GM23338 (cell line): ENCODE measurements around the gene ANKRD23. TPM values are rescaled to one million over a fixed set of nuclear protein-coding genes. Genes with fewer than 3 reads are reported as not detected.
"Not testable (repeated sequence)": the region's sequence is repeated elsewhere in the genome, so short reads cannot be mapped to it uniquely, and the experiment has no call there.

Experiments used
- ATAC-seq: fragments of 200-7000 bp; cut with Tn5 transposase; 3 replicates; pipeline ENCODE4 v1.9.1; 2020
- DNase-seq: peaks from one replicate; pipeline ENCODE4 v3.0.0-alpha.2; 2015; ENCODE audit warnings: low spot score
- H2AFZ ChIP-seq: fragments of 200-600 bp; sonication (generic); 2 replicates; pipeline ENCODE4 v1.8.0; 2016; ENCODE audit warnings: antibody characterized with exemption, mild to moderate bottlenecking, moderate library complexity
- H3F3A ChIP-seq: fragments of 200-600 bp; sonication (generic); replicated peaks from 2 replicates; pipeline ENCODE4 v1.8.0; 2017; ENCODE audit warnings: antibody characterized with exemption, mixed run types, low read depth
- H3K27ac ChIP-seq: fragments of 200-600 bp; sonication (generic); 2 replicates; pipeline ENCODE4 v1.6.1; 2016; ENCODE audit warnings: low read depth
- H3K27me3 ChIP-seq: fragments of 200-600 bp; sonication (generic); 2 replicates; pipeline ENCODE4 v1.8.0; 2016; ENCODE audit warnings: mild to moderate bottlenecking, mixed run types, moderate library complexity; ENCODE audit not compliant: insufficient read depth
- H3K36me3 ChIP-seq: fragments of 200-600 bp; sonication (generic); 2 replicates; pipeline ENCODE4 v1.8.0; 2016; ENCODE audit warnings: mild to moderate bottlenecking; ENCODE audit not compliant: insufficient read depth
- H3K4me1 ChIP-seq: fragments of 200-600 bp; sonication (generic); 2 replicates; pipeline ENCODE4 v1.8.0; 2016; ENCODE audit warnings: mild to moderate bottlenecking, moderate library complexity; ENCODE audit not compliant: insufficient read depth
- H3K4me2 ChIP-seq: fragments of 200-600 bp; sonication (generic); 2 replicates; pipeline ENCODE4 v1.7.1; 2017; ENCODE audit warnings: mixed run types
- H3K4me3 ChIP-seq: fragments of 200-600 bp; sonication (generic); 2 replicates; pipeline ENCODE4 v1.6.1; 2016; ENCODE audit warnings: mixed run types
- H3K79me2 ChIP-seq: fragments of 200-600 bp; sonication (generic); replicated peaks from 2 replicates; pipeline ENCODE4 v1.8.0; 2017; ENCODE audit warnings: mild to moderate bottlenecking; ENCODE audit not compliant: insufficient read depth
- H3K9me2 ChIP-seq: fragments of 200-600 bp; sonication (generic); 2 replicates; pipeline ENCODE4 v1.8.0; 2017; ENCODE audit not compliant: insufficient read depth
- H4K20me1 ChIP-seq: fragments of 200-600 bp; sonication (generic); replicated peaks from 2 replicates; pipeline ENCODE4 v1.8.0; 2017; ENCODE audit warnings: mild to moderate bottlenecking; ENCODE audit not compliant: insufficient read depth
- H3K27ac Mint-ChIP-seq: 2 replicates; pipeline ENCODE4 v1.8.0; 2020; ENCODE audit warnings: inconsistent platforms, mild to moderate bottlenecking, moderate library complexity, mixed read lengths
- H3K27me3 Mint-ChIP-seq: 3 replicates; pipeline ENCODE4 v1.8.0; 2022; ENCODE audit warnings: low read depth, mild to moderate bottlenecking, moderate library complexity, mixed read lengths, inconsistent platforms; ENCODE audit not compliant: insufficient read depth, poor library complexity
- H3K36me3 Mint-ChIP-seq: 3 replicates; pipeline ENCODE4 v1.8.0; 2021; ENCODE audit warnings: low read depth, mild to moderate bottlenecking, inconsistent platforms, moderate library complexity, mixed read lengths
- H3K4me1 Mint-ChIP-seq: 3 replicates; pipeline ENCODE4 v1.8.0; 2020; ENCODE audit warnings: mild to moderate bottlenecking, inconsistent platforms, mixed read lengths
- H3K4me3 Mint-ChIP-seq: 3 replicates; pipeline ENCODE4 v1.8.0; 2021; ENCODE audit warnings: moderate library complexity, mild to moderate bottlenecking, inconsistent platforms, mixed read lengths
- H3K9me3 Mint-ChIP-seq: 3 replicates; pipeline ENCODE4 v1.8.0; 2020; ENCODE audit warnings: moderate library complexity, mild to moderate bottlenecking, inconsistent platforms, mixed read lengths
- POLR2AphosphoS5 ChIP-seq: IDR thresholded peaks from 2 replicates; pipeline ENCODE4 v1.6.1; 2016; ENCODE audit warnings: antibody characterized with exemption, low read depth
- polyA plus RNA-seq: library from polyadenylated mRNA; unstranded; fragments of >200 nt; fragmentation: Nextera tagmentation; extraction: Ambion mirVana; gene quantifications from 2 replicates; pipeline ENCODE4 v1.2.1, GENCODE V29; 2016
- total RNA-seq: library from RNA; depleted of rRNA; stranded (reverse); fragments of >200 nt; shearing (Covaris generic); gene quantifications from 2 replicates; pipeline ENCODE4 v1.2.3, GENCODE V29; 2014
- TF ChIP-seq, protein P1 (sequence below): IDR thresholded peaks from one replicate; pipeline ENCODE4 v1.6.1; 2018; ENCODE audit warnings: antibody characterized with exemption; ENCODE audit not compliant: unreplicated experiment
- TF ChIP-seq, protein P2 (sequence below): IDR thresholded peaks from 2 replicates; pipeline ENCODE4 v1.6.1; 2016; ENCODE audit warnings: antibody characterized with exemption
- TF ChIP-seq, protein P3 (sequence below): fragments of 250-450 bp; sonication (Bioruptor Pico); IDR thresholded peaks from 2 replicates; pipeline ENCODE4 v1.5.0; 2020; ENCODE audit warnings: mild to moderate bottlenecking, moderate library complexity

The ANKRD23 gene
- total and polyA plus RNA-seq, 2 experiments from 2014 or later: 4.0 to 5.0 TPM

DNA sequence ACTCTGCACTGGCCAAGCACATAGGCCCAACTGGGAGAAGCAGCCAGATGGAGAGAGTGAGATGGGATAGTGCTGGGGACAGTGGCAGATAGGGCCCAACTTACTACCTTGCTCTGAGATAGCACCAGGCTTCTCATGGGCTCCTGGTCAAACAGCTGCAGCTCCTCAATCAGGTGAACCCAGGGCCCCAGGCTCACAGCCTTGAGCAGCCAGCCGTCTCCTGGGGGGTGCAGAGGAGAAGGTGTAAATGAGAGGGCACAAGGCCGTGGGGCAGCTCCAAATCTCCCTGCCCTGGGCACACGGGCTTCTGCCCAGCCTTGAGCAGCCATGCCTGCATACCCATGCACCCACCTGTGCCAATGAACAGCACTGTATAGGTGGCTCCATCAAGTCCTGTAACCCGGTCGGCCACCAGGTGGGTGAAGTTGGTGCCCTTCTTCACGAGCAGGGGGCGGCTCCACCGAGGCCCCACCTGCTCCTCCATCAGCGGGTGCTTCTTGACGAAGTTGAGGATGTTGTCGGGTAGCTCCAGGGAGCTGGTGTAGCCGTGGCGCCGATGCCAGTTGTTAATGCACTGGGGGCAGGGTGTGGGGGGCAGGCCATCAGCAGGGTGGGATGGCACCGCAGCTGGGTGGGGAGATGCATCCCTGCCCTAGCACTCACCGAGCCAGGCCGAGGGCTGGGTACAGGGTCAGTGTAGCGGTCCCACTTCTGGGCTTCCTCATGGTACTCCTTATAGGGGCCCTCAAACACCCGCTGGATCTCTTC lies 19.9 kb upstream of the ANKRD23 start (continued):
- TF ChIP-seq, protein P1, sequence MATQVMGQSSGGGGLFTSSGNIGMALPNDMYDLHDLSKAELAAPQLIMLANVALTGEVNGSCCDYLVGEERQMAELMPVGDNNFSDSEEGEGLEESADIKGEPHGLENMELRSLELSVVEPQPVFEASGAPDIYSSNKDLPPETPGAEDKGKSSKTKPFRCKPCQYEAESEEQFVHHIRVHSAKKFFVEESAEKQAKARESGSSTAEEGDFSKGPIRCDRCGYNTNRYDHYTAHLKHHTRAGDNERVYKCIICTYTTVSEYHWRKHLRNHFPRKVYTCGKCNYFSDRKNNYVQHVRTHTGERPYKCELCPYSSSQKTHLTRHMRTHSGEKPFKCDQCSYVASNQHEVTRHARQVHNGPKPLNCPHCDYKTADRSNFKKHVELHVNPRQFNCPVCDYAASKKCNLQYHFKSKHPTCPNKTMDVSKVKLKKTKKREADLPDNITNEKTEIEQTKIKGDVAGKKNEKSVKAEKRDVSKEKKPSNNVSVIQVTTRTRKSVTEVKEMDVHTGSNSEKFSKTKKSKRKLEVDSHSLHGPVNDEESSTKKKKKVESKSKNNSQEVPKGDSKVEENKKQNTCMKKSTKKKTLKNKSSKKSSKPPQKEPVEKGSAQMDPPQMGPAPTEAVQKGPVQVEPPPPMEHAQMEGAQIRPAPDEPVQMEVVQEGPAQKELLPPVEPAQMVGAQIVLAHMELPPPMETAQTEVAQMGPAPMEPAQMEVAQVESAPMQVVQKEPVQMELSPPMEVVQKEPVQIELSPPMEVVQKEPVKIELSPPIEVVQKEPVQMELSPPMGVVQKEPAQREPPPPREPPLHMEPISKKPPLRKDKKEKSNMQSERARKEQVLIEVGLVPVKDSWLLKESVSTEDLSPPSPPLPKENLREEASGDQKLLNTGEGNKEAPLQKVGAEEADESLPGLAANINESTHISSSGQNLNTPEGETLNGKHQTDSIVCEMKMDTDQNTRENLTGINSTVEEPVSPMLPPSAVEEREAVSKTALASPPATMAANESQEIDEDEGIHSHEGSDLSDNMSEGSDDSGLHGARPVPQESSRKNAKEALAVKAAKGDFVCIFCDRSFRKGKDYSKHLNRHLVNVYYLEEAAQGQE: no peak
- TF ChIP-seq, protein P2, sequence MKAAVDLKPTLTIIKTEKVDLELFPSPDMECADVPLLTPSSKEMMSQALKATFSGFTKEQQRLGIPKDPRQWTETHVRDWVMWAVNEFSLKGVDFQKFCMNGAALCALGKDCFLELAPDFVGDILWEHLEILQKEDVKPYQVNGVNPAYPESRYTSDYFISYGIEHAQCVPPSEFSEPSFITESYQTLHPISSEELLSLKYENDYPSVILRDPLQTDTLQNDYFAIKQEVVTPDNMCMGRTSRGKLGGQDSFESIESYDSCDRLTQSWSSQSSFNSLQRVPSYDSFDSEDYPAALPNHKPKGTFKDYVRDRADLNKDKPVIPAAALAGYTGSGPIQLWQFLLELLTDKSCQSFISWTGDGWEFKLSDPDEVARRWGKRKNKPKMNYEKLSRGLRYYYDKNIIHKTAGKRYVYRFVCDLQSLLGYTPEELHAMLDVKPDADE: no peak
- TF ChIP-seq, protein P3, sequence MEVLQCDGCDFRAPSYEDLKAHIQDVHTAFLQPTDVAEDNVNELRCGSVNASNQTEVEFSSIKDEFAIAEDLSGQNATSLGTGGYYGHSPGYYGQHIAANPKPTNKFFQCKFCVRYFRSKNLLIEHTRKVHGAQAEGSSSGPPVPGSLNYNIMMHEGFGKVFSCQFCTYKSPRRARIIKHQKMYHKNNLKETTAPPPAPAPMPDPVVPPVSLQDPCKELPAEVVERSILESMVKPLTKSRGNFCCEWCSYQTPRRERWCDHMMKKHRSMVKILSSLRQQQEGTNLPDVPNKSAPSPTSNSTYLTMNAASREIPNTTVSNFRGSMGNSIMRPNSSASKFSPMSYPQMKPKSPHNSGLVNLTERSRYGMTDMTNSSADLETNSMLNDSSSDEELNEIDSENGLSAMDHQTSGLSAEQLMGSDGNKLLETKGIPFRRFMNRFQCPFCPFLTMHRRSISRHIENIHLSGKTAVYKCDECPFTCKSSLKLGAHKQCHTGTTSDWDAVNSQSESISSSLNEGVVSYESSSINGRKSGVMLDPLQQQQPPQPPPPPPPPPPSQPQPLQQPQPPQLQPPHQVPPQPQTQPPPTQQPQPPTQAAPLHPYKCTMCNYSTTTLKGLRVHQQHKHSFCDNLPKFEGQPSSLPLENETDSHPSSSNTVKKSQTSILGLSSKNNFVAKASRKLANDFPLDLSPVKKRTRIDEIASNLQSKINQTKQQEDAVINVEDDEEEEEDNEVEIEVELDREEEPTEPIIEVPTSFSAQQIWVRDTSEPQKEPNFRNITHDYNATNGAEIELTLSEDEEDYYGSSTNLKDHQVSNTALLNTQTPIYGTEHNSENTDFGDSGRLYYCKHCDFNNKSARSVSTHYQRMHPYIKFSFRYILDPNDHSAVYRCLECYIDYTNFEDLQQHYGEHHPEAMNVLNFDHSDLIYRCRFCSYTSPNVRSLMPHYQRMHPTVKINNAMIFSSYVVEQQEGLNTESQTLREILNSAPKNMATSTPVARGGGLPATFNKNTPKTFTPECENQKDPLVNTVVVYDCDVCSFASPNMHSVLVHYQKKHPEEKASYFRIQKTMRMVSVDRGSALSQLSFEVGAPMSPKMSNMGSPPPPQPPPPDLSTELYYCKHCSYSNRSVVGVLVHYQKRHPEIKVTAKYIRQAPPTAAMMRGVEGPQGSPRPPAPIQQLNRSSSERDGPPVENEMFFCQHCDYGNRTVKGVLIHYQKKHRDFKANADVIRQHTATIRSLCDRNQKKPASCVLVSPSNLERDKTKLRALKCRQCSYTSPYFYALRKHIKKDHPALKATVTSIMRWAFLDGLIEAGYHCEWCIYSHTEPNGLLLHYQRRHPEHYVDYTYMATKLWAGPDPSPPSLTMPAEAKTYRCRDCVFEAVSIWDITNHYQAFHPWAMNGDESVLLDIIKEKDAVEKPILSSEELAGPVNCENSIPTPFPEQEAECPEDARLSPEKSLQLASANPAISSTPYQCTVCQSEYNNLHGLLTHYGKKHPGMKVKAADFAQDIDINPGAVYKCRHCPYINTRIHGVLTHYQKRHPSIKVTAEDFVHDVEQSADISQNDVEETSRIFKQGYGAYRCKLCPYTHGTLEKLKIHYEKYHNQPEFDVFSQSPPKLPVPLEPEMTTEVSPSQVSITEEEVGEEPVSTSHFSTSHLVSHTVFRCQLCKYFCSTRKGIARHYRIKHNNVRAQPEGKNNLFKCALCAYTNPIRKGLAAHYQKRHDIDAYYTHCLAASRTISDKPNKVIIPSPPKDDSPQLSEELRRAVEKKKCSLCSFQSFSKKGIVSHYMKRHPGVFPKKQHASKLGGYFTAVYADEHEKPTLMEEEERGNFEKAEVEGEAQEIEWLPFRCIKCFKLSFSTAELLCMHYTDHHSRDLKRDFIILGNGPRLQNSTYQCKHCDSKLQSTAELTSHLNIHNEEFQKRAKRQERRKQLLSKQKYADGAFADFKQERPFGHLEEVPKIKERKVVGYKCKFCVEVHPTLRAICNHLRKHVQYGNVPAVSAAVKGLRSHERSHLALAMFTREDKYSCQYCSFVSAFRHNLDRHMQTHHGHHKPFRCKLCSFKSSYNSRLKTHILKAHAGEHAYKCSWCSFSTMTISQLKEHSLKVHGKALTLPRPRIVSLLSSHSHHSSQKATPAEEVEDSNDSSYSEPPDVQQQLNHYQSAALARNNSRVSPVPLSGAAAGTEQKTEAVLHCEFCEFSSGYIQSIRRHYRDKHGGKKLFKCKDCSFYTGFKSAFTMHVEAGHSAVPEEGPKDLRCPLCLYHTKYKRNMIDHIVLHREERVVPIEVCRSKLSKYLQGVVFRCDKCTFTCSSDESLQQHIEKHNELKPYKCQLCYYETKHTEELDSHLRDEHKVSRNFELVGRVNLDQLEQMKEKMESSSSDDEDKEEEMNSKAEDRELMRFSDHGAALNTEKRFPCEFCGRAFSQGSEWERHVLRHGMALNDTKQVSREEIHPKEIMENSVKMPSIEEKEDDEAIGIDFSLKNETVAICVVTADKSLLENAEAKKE: no peak
- TF ChIP-seq POLR2AphosphoS5: no peak

DNA sequence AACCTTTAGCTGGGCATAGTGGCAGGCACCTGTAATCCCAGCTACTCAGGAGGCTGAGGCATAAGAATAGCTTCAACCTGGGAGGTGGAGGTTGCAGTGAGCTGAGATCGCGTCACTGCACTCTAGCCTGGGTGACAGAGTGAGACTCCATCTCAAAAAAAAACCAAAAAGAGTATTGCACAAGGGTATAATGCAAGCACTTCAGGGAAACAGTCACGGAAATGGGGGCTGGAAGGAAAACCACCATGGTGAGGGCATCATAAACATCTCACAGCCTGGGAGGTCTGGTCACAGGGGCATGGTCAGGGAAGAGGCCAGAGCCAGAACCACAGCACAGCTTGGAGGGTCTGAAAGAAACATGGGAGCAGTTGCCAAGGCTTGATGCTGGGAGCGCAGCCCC lies 19.2 kb upstream of the ANKRD23 start:
- Mint-ChIP-seq H3K36me3 (peaks cover 71% of the 10 kb centered on the region), H3K27me3 (peaks cover 21% of the 10 kb centered on the region), H3K27ac (peak overlapping the region; percentile 55; the same call in 1 of the 2 replicates), H3K4me1 (peaks cover 27% of the 10 kb centered on the region)
- DNase-seq, H3K4me3 ChIP-seq, H3K4me2 ChIP-seq, H3K27me3 ChIP-seq, H3K9me2 ChIP-seq, H3K9me3 Mint-ChIP-seq, H4K20me1 ChIP-seq, H2AFZ ChIP-seq, H3K4me3 Mint-ChIP-seq, H3K27ac ChIP-seq, ATAC-seq: not testable (repeated sequence)
- Histone ChIP-seq H3K79me2 (peaks cover 27% of the 10 kb centered on the region), H3F3A (peaks cover 17% of the 10 kb centered on the region), H3K36me3 (peaks cover 30% of the 10 kb centered on the region; the same call in 1 of the 2 replicates), H3K4me1 (peaks cover 17% of the 10 kb centered on the region)
